D721Med (cell line): ENCODE results near the gene RYK.

Experiments
- DNase-seq: peaks from one replicate; pipeline ENCODE4 v3.0.0; 2011; ENCODE audit warnings: low spot score; ENCODE audit not compliant: insufficient read length
- FAIRE-seq: peaks from 2 replicates; lab custom pipeline; 2011; peaks lifted over from hg19 to GRCh38; lab: Jason Lieb, UNC
- TF ChIP-seq, protein P1 (sequence below): IDR thresholded peaks from 2 replicates; pipeline ENCODE4 v1.5.1; 2012; ENCODE audit warnings: mild to moderate bottlenecking, control low read depth; ENCODE audit not compliant: insufficient read depth; ENCODE audit errors: missing control alignments

The RYK gene

GRCh38 chr3:134258761-134259347 is 8.2 kb upstream of the RYK start:
- DNase-seq (no peak), FAIRE-seq (no peak)
- TF ChIP-seq, protein P1, sequence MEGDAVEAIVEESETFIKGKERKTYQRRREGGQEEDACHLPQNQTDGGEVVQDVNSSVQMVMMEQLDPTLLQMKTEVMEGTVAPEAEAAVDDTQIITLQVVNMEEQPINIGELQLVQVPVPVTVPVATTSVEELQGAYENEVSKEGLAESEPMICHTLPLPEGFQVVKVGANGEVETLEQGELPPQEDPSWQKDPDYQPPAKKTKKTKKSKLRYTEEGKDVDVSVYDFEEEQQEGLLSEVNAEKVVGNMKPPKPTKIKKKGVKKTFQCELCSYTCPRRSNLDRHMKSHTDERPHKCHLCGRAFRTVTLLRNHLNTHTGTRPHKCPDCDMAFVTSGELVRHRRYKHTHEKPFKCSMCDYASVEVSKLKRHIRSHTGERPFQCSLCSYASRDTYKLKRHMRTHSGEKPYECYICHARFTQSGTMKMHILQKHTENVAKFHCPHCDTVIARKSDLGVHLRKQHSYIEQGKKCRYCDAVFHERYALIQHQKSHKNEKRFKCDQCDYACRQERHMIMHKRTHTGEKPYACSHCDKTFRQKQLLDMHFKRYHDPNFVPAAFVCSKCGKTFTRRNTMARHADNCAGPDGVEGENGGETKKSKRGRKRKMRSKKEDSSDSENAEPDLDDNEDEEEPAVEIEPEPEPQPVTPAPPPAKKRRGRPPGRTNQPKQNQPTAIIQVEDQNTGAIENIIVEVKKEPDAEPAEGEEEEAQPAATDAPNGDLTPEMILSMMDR: no peak

GRCh38 chr3:134255404-134255803 is 4.7 kb upstream of the RYK start:
- TF ChIP-seq, protein P1: no peak
- DNase-seq (no peak), FAIRE-seq (no peak)

GRCh38 chr3:134253475-134254226 is 3.0 kb upstream of the RYK start:
- TF ChIP-seq, protein P1: no peak
- DNase-seq (no peak), FAIRE-seq (no peak)

GRCh38 chr3:134252766-134253165 is 2.1 kb upstream of the RYK start:
- TF ChIP-seq, protein P1: no peak
- FAIRE-seq (no peak), DNase-seq (no peak)

DNA sequence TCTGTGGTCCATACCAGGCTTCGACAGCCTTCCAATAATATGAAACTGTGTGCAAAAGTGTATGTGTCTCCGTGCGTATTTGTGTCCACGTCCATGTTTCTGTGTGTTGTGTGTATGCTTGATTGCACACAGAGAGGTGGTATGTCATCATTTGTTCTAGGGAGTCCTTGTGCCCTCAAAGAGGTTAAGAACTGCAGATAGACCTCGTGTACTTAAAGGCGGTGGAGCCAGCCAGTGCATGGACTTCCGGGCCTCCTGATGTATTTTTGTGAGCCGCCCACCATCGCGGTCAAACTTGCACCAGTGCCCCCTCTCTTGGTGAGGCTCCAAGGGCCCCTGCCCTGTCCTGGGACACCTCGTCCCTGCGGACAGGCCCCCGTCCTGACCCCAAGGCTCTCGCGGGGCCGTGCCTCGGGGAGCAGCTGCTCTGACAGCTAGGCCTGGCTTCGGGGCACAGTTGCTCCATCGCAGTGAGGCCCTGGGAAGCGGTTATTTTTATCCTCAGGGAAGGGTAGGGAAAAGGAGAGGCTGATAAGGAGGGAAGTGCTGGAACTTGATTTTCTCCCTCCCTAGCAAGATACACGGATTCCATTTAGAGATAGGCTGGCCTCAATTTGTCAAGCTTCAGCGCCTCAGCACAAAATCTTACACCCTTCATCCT is 1.2 kb upstream of the RYK start:
- FAIRE-seq (no peak), DNase-seq (no peak)
- TF ChIP-seq, protein P1: no peak

DNA sequence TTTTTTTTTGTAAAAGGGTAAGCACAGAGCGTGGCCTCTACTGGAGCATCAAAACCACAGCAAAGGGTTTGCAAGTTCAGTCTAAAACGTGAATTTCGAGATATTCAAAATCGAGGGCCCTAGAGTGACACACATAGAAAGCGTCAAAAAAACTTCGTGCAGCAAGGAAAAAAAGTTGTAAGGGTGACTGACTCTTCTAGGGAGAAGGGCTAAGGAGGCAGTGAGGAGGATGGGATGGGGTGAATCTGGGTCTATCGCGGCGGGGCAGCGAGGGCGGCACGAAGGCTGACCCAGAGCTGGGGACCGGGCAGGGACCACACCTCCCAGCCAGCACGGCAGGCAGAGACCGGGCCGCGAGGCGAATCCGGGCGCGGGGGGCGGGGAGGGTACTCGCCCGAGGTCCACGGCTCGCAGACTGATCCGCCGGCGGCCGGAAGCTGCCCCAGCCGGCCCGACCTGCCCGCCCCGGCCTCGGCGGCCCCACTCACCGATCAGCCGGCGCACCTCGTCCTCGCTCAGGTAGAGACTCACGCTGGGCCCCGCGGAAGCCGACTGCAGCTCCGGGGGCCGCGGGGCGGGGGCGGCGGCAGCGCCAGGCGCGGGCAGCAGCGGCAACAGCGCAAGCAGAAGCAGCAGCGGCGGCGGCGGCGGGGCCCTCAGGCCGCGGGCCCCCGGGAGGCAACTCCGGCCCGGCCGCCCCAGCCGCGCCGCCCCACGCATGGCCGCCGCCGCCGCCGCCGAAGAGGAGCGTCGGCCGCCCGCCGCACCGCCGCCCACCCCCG is 533 bp downstream of the RYK start:
- DNase-seq: no peak
- no peak for FAIRE-seq
- TF ChIP-seq, protein P1: no peak
